ENCODE measurements around the gene GNAQ.

GNAQ gene

GRCh38 chr9:77856615-77857014 is 175.0 kb downstream of the GNAQ start:
- in situ Hi-C loops (cut with MboI; ENCODE audit: low sequenced_read_pairs), result no loop called here

GRCh38 chr9:77854916-77855311 is 176.7 kb downstream of the GNAQ start:
- in situ Hi-C loops (cut with MboI; ENCODE audit: low sequenced_read_pairs), result no loop called here

- in situ Hi-C loops (cut with MboI; ENCODE audit: low sequenced_read_pairs), result no loop called here
Measured at GRCh38 chr9:77854258-77854915, 177.2 kb downstream of the GNAQ start.

- in situ Hi-C loops (cut with MboI; ENCODE audit: low sequenced_read_pairs), result no loop called here
Measured at GRCh38 chr9:77853716-77854115, 177.9 kb downstream of the GNAQ start.

GRCh38 chr9:77851882-77852595 is 179.6 kb downstream of the GNAQ start:
- in situ Hi-C loops (cut with MboI; ENCODE audit: low sequenced_read_pairs), result no loop called here

- in situ Hi-C loops (cut with MboI; ENCODE audit: low sequenced_read_pairs), result no loop called here
Measured at GRCh38 chr9:77848897-77849296, 182.7 kb downstream of the GNAQ start.

- in situ Hi-C loops (cut with MboI; ENCODE audit: low sequenced_read_pairs), result no loop called here
Measured at GRCh38 chr9:77848404-77848803, 183.2 kb downstream of the GNAQ start.

- in situ Hi-C loops (cut with MboI; ENCODE audit: low sequenced_read_pairs), result no loop called here
Measured at GRCh38 chr9:77847626-77848025, 184.0 kb downstream of the GNAQ start.

- in situ Hi-C loops (cut with MboI; ENCODE audit: low sequenced_read_pairs), result no loop called here
Measured at GRCh38 chr9:77847059-77847499, 184.5 kb downstream of the GNAQ start.

GRCh38 chr9:77844415-77844814 is 187.2 kb downstream of the GNAQ start:
- in situ Hi-C loops (cut with MboI; ENCODE audit: low sequenced_read_pairs), result no loop called here

- in situ Hi-C loops (cut with MboI; ENCODE audit: low sequenced_read_pairs), result no loop called here
Measured at GRCh38 chr9:77843871-77844155, 187.8 kb downstream of the GNAQ start.

GRCh38 chr9:77843076-77843870 is 188.3 kb downstream of the GNAQ start:
- in situ Hi-C loops (cut with MboI; ENCODE audit: low sequenced_read_pairs), result no loop called here

GRCh38 chr9:77841739-77842386 is 189.7 kb downstream of the GNAQ start:
- in situ Hi-C loops (cut with MboI; ENCODE audit: low sequenced_read_pairs), result no loop called here

GRCh38 chr9:77839459-77840140 is 192.0 kb downstream of the GNAQ start:
- in situ Hi-C loops (cut with MboI; ENCODE audit: low sequenced_read_pairs), result no loop called here

- in situ Hi-C loops (cut with MboI; ENCODE audit: low sequenced_read_pairs), result no loop called here
Measured at GRCh38 chr9:77838986-77839385, 192.6 kb downstream of the GNAQ start.

- in situ Hi-C loops (cut with MboI; ENCODE audit: low sequenced_read_pairs), result no loop called here
Measured at GRCh38 chr9:77834898-77835488, 196.6 kb downstream of the GNAQ start.

GRCh38 chr9:77833561-77834429 is 197.8 kb downstream of the GNAQ start:
- in situ Hi-C loops (cut with MboI; ENCODE audit: low sequenced_read_pairs), result no loop called here

GRCh38 chr9:77832639-77833038 is 199.0 kb downstream of the GNAQ start:
- in situ Hi-C loops (cut with MboI; ENCODE audit: low sequenced_read_pairs), result no loop called here

GRCh38 chr9:77831781-77832180 is 199.8 kb downstream of the GNAQ start:
- in situ Hi-C loops (cut with MboI; ENCODE audit: low sequenced_read_pairs), result no loop called here
